SK-N-SH treated with all-trans-retinoic acid at 6 μM for 48 hours (cell line): ENCODE measurements around the gene UBL7.

ENCODE experiments used
- BACH2 ChIP-seq: fragments of 250-450 bp; sonication (Bioruptor Pico); IDR thresholded peaks from 2 replicates; pipeline ENCODE4 v1.9.0; 2021; ENCODE audit warnings: mild to moderate bottlenecking, borderline replicate concordance
- CREB5 ChIP-seq: fragments of 250-450 bp; sonication (Bioruptor Pico); IDR thresholded peaks from 2 replicates; pipeline ENCODE4 v1.5.1; 2020; ENCODE audit warnings: low read depth, mild to moderate bottlenecking, moderate library complexity
- CSDC2 ChIP-seq: fragments of 250-450 bp; sonication (Bioruptor Pico); IDR thresholded peaks from 2 replicates; pipeline ENCODE4 v1.5.0; 2020; ENCODE audit warnings: mild to moderate bottlenecking, moderate library complexity
- ISL1 ChIP-seq: fragments of 250-450 bp; sonication (Bioruptor Pico); IDR thresholded peaks from 2 replicates; pipeline ENCODE4 v2.1.2; 2022; ENCODE audit warnings: mild to moderate bottlenecking, moderate library complexity
- PATZ1 ChIP-seq: fragments of 250-450 bp; sonication (Bioruptor Pico); IDR thresholded peaks from 2 replicates; pipeline ENCODE4 v1.8.0; 2020; ENCODE audit warnings: mild to moderate bottlenecking, moderate library complexity, borderline replicate concordance
- POU6F1 ChIP-seq: fragments of 250-450 bp; sonication (Bioruptor Pico); IDR thresholded peaks from 2 replicates; pipeline ENCODE4 v1.8.0; 2021; ENCODE audit warnings: low read depth, mild to moderate bottlenecking, moderate library complexity, borderline replicate concordance
- RARB ChIP-seq: fragments of 250-450 bp; sonication (Bioruptor Pico); IDR thresholded peaks from 2 replicates; pipeline ENCODE4 v1.8.0; 2021; ENCODE audit warnings: mild to moderate bottlenecking, moderate library complexity
- SNAI2 ChIP-seq: fragments of 250-450 bp; sonication (Bioruptor Pico); IDR thresholded peaks from 2 replicates; pipeline ENCODE4 v1.5.0; 2020; ENCODE audit warnings: mild to moderate bottlenecking, moderate library complexity
- TCF4 ChIP-seq: fragments of 250-450 bp; sonication (Bioruptor Pico); IDR thresholded peaks from 2 replicates; pipeline ENCODE4 v1.8.0; 2021; ENCODE audit warnings: mild to moderate bottlenecking, moderate library complexity, borderline replicate concordance
- TOX ChIP-seq: fragments of 250-450 bp; sonication (Bioruptor Pico); IDR thresholded peaks from 2 replicates; pipeline ENCODE4 v1.8.0; 2021; ENCODE audit warnings: mild to moderate bottlenecking, moderate library complexity, borderline replicate concordance
- ZFP3 ChIP-seq: fragments of 250-450 bp; sonication (Bioruptor Pico); IDR thresholded peaks from 2 replicates; pipeline ENCODE4 v1.5.0; 2020; ENCODE audit warnings: mild to moderate bottlenecking, moderate library complexity
- ZFP30 ChIP-seq: fragments of 450-650 bp; formaldehyde crosslinking; IDR thresholded peaks from 2 replicates; pipeline ENCODE4 v1.5.0; 2022; ENCODE audit warnings: mild to moderate bottlenecking, moderate library complexity
- ZNF565 ChIP-seq: fragments of 450-650 bp; formaldehyde crosslinking; conservative IDR thresholded peaks from 2 replicates; pipeline ENCODE4 v1.5.0; 2020; ENCODE audit warnings: low read depth, mild to moderate bottlenecking, moderate library complexity
- ZNF8 ChIP-seq: fragments of 450-650 bp; formaldehyde crosslinking; IDR thresholded peaks from 2 replicates; pipeline ENCODE4 v1.5.0; 2020; ENCODE audit warnings: mild to moderate bottlenecking, moderate library complexity

- TF ChIP-seq CREB5 (CRISPR knock-in tag) (no peak), ZFP30 (CRISPR knock-in tag) (no peak), RARB (CRISPR knock-in tag) (no peak), SNAI2 (CRISPR knock-in tag) (no peak), CSDC2 (CRISPR knock-in tag) (no peak), PATZ1 (CRISPR knock-in tag) (no peak), TOX (CRISPR knock-in tag) (no peak), ZFP3 (CRISPR knock-in tag) (no peak), ISL1 (CRISPR knock-in tag) (no peak), ZNF8 (CRISPR knock-in tag) (no peak), ZNF565 (CRISPR knock-in tag) (no peak), POU6F1 (no peak), TCF4 (CRISPR knock-in tag) (no peak), BACH2 (CRISPR knock-in tag) (no peak)
Observed at GRCh38 chr15:74488776-74489175, 27.8 kb upstream of the UBL7 start.
